Adrenal gland (tissue), 12 donors: ENCODE results near the gene TBC1D16. TPM values are rescaled to one million over a fixed set of nuclear protein-coding genes. Genes with fewer than 3 reads are reported as not detected.

Experiments used
- DNase-seq, 7 donors: peaks; one replicate each; pipeline ENCODE4 v3.0.0-alpha.2; 2019 to 2020
- H3K27ac ChIP-seq, 5 donors: fragments of 200-600 bp; sonication (generic) in 4 of 5; 1 replicate in 3 of 5; 2 replicates in 2 of 5; pipeline versions ENCODE4 v1.5.1 to v1.8.0; 2016 to 2020; ENCODE audit warnings: mild to moderate bottlenecking in 1 of 5
- H3K27me3 ChIP-seq: fragments of 200-600 bp; 2 replicates; pipeline ENCODE4 v1.8.0; 2021
- H3K36me3 ChIP-seq, 2 donors: fragments of 200-600 bp; replicated peaks in 1 of 2; 1 replicate in 1 of 2; 2 replicates in 1 of 2; pipeline versions ENCODE4 v1.5.1 to v1.8.0; 2018 to 2022
- H3K4me1 ChIP-seq, 2 donors: fragments of 200-600 bp; replicated peaks in 1 of 2; 1 replicate in 1 of 2; 2 replicates in 1 of 2; pipeline versions ENCODE4 v1.5.1 to v1.8.0; 2018 to 2021
- H3K4me3 ChIP-seq, 4 donors: fragments of 200-600 bp; sonication (generic) in 3 of 4; one replicate each; pipeline ENCODE4 v1.5.1; 2016 to 2018
- H3K9me3 ChIP-seq, 3 donors: fragments of 200-600 bp; sonication (generic) in 1 of 3; replicated peaks in 1 of 3; 1 replicate in 2 of 3; 2 replicates in 1 of 3; pipeline versions ENCODE4 v1.5.1 to v1.8.0; 2016 to 2021
- POLR2A ChIP-seq, 2 donors: fragments of 450-650 bp; IDR thresholded peaks; one replicate each; pipeline ENCODE4 v1.6.1; 2017; ENCODE audit warnings: antibody characterized with exemption in 2 of 2, mild to moderate bottlenecking in 2 of 2, moderate library complexity in 1 of 2
- WGBS, 4 donors: extraction: QIAGEN DNeasy Blood & Tissue Kit in 2 of 4; methylation state at CpG; one replicate each; pipeline versions ENCODE4 v1.1.5 to v1.1.7; 2013 to 2017; 5-methylcytosine and 5-hydroxymethylcytosine counted together
- intact Hi-C, 2 donors: fragments of 100-400 bp; cut with DNase I; formaldehyde crosslinking; loops; one replicate each; pipeline versions ENCODE4 v1.14.1 to v1.15.0; 2022 to 2023
- polyA plus RNA-seq, 3 donors: library from polyadenylated mRNA; stranded (reverse); fragments of 200-250 nt in 2 of 3; fragments of 350-450 nt in 1 of 3; fragmentation: Illumina TruSeq in 1 of 3; extraction: RNeasy Lipid Tissue Mini Kit (QIAGEN cat#74804) in 1 of 3; gene quantifications; one replicate each; pipeline ENCODE4 v1.2.3, GENCODE V29; 2013 to 2014
- total RNA-seq, 9 donors: library from RNA; depleted of rRNA in 4 of 9; stranded (reverse); fragments of >200 nt in 4 of 9; fragments of 120-200 nt in 1 of 9; fragmentation: NEBNext Ultra II Directional in 1 of 9; extraction: Animal tissue kit (Norgen Biotek cat#: 25700) in 1 of 9; gene quantifications; one replicate each; pipeline versions ENCODE4 v1.1.0 to v1.2.4, GENCODE V29; 2013 to 2023
- TF ChIP-seq, protein P1 (sequence below), 6 experiments: fragments of 450-650 bp in 4 of 6; fragments of 200-600 bp in 2 of 6; sonication (generic) in 1 of 6; IDR thresholded peaks; 1 replicate in 5 of 6; 2 replicates in 1 of 6; pipeline versions ENCODE4 v1.5.1 to v1.8.0; 2016 to 2021; ENCODE audit warnings: antibody characterized with exemption in 6 of 6, mild to moderate bottlenecking in 2 of 6, moderate library complexity in 1 of 6
- donor health status: healthy with polysubstance abuse.
- donor health status: Bipolar disorder and iron deficiency.
- donor health status: DM: yes; HTN: yes; CAD: no.
- donor health status: DM: no; HTN: no; CAD: no.
- donor health status: DM: no; HTN: no; CAD: no.
- donor health status: DM: yes; HTN: yes; CAD: no.

Gene TBC1D16
- total and polyA plus RNA-seq, 12 donors = 4.2 to 62.5 (median 29.5) TPM

DNA sequence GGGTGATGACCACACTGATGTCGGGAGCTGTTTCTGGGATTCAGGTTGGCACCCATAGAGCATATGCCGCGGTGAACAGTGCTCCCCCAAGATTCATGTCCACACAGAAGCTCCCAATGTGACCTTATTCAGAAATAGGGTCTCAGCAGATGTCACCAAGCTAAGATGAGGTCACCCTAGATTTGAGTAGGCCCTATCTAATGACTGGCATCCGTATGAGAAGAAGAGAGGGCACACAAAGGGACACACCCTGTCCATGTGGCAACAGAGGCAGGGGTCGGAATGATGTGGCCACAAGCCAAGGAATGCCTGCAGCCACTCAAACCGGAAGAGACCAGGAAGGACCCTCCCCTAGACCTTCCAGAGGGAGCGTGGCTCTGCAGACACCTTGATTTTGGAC, 35.5 kb downstream of the TBC1D16 start:
- no peak for TF ChIP-seq POLR2A (IDR thresholded peaks at IDR 0.05)
- TF ChIP-seq, protein P1, sequence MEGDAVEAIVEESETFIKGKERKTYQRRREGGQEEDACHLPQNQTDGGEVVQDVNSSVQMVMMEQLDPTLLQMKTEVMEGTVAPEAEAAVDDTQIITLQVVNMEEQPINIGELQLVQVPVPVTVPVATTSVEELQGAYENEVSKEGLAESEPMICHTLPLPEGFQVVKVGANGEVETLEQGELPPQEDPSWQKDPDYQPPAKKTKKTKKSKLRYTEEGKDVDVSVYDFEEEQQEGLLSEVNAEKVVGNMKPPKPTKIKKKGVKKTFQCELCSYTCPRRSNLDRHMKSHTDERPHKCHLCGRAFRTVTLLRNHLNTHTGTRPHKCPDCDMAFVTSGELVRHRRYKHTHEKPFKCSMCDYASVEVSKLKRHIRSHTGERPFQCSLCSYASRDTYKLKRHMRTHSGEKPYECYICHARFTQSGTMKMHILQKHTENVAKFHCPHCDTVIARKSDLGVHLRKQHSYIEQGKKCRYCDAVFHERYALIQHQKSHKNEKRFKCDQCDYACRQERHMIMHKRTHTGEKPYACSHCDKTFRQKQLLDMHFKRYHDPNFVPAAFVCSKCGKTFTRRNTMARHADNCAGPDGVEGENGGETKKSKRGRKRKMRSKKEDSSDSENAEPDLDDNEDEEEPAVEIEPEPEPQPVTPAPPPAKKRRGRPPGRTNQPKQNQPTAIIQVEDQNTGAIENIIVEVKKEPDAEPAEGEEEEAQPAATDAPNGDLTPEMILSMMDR (IDR thresholded peaks at IDR 0.05) = no peak
- Histone ChIP-seq H3K36me3 (peaks cover 0 to 8% of the 10 kb centered on the region in 2 donors), H3K4me1 (no peaks in the 10 kb centered on the region), H3K4me3 (no peak overlapping the region), H3K27ac (no peak overlapping the region), H3K27me3 (no peaks in the 10 kb centered on the region), H3K9me3 (no peaks in the 10 kb centered on the region)
- intact Hi-C loops = no loop called here
- WGBS, 4 donors = 91 to 98% (median 95%) methylated on average over 5 to 7 of the region's 7 CpGs
- DNase-seq = no peak

DNA sequence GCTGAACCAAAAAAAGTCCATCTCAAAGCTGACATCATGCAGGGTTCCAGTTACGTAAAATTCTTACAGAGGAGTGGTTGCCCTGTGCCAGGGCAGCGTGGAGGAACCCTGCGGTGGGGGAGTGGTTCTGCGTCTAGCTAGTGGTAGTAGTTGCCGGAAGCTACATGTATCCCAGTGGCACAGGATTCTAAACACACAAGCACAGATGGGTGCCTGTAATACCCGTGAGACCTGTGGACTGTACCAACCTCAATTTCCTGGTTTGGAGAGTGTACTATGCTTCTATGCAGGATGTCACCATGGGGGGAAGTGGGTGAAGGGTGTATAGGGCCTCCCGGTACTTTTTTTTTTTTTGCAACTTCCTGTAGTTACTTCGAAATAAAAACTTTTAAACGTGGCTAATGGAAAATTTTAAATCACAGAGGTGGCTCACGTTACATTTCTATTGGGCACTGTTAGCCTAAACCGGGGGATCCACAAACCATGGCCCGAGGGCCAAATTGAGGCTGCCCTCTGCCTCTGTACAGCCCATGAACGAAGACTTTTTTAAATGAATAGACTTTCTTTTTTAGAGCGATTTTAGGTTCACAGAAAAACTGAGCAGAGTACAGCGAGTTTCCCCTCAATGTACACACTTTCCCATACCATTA, 38.5 kb downstream of the TBC1D16 start:
- H3K36me3 ChIP-seq = no peaks in the 10 kb centered on the region
- WGBS, 4 donors = 64 to 81% (median 73%) methylated on average over 14 to 15 of the region's 15 CpGs
- intact Hi-C loops = no loop called here
- H3K27me3 ChIP-seq = no peaks in the 10 kb centered on the region
- TF ChIP-seq, protein P1 (IDR thresholded peaks at IDR 0.05) = no peak
- TF ChIP-seq POLR2A (IDR thresholded peaks at IDR 0.05) = no peak
- peak in 1 of 7 donors; percentile 47 for DNase-seq
- H3K4me1 ChIP-seq = peaks cover 9 to 19% of the 10 kb centered on the region in 2 donors
- no peaks in the 10 kb centered on the region for H3K9me3 ChIP-seq
- no peak overlapping the region for H3K4me3 ChIP-seq
- H3K27ac ChIP-seq = peak overlapping the region in 1 of 5 donors; percentile 52

DNA sequence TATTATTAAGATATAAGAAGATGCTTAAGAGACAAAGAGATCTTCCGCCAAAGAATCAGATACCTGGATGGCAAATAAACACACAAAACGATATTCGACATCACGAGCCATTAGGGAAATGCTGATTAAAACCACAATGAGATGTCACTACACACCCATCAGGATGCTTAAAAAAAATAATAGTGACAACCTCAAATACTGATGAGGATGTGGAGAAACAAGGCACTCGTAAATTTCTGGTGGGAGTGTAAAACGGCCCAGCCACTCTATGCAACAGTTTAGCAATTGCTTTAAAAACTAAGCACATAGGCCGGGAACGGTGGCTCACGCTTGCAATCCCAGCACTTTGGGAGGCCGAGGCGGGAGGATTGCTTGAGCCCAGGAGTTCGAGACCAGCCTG, 39.4 kb downstream of the TBC1D16 start:
- Histone ChIP-seq H3K4me3 (no peak overlapping the region), H3K36me3 (no peaks in the 10 kb centered on the region), H3K4me1 (peaks cover 15 to 23% of the 10 kb centered on the region in 2 donors), H3K27me3 (no peaks in the 10 kb centered on the region), H3K9me3 (no peaks in the 10 kb centered on the region), H3K27ac (no peak overlapping the region)
- TF ChIP-seq POLR2A (IDR thresholded peaks at IDR 0.05) = no peak
- TF ChIP-seq, protein P1 (IDR thresholded peaks at IDR 0.05) = no peak
- WGBS, 4 donors = 87 to 91% (median 87%) methylated on average over 12 of the region's 12 CpGs
- DNase-seq = no peak
- intact Hi-C loops = no loop called here

DNA sequence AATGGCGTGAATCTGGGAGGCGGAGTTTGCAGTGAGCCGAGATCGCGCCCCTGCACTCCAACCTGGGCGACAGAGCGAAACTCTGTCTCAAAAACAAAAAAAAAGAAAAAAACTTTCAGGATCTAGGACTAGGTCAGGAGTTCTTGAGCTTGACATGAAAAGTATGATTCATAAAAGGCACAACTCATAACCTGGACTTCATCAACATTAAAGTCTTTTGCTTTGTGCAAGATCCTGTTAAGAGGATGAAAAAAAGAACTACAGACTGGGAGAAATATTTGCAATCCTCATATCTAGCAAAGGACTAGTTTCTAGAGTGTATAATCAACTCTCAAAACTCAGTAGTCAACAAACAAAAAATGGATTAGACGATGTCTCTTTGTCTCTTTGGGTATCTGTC, 40.0 kb downstream of the TBC1D16 start:
- Histone ChIP-seq H3K4me3 (no peak overlapping the region), H3K9me3 (no peaks in the 10 kb centered on the region), H3K27ac (no peak overlapping the region), H3K27me3 (no peaks in the 10 kb centered on the region), H3K4me1 (peaks cover 15 to 23% of the 10 kb centered on the region in 2 donors), H3K36me3 (no peaks in the 10 kb centered on the region)
- WGBS, 4 donors = 92 to 96% (median 94%) methylated on average over 8 of the region's 8 CpGs
- no peak for DNase-seq
- intact Hi-C loops = no loop called here
- no peak for TF ChIP-seq POLR2A (IDR thresholded peaks at IDR 0.05)
- TF ChIP-seq, protein P1 (IDR thresholded peaks at IDR 0.05) = no peak
